NCI-H2196 (cell line): ENCODE results near the gene WARS2.

Experiments
- DNase-seq: peaks from one replicate; lab custom pipeline; 2025; ENCODE audit not compliant: unreplicated experiment; lab: John Stamatoyannopoulos, UW

The WARS2 gene

GRCh38 chr1:118984722-118985639 is 155.5 kb downstream of the WARS2 start:
- no peak for DNase-seq

- DNase-seq, result no peak
These were observed 156.2 kb downstream of the WARS2 start for GRCh38 chr1:118984086-118984721.

GRCh38 chr1:118983558-118984041 is 156.9 kb downstream of the WARS2 start:
- no peak for DNase-seq

GRCh38 chr1:118982821-118983557 is 157.5 kb downstream of the WARS2 start:
- no peak for DNase-seq

GRCh38 chr1:118982266-118982665 is 158.2 kb downstream of the WARS2 start:
- DNase-seq, result no peak

- no peak for DNase-seq
These were observed 159.0 kb downstream of the WARS2 start for GRCh38 chr1:118981436-118981835.
